Mesenchymal stem cell (in vitro differentiated cells and primary cell): Measurements from ENCODE around the gene LDLRAD3.

Experiments
- DNase-seq: peaks from one replicate; pipeline ENCODE4 v3.0.0-alpha.2; 2013
- H2AFZ ChIP-seq: one replicate; pipeline ENCODE4 v1.6.1; 2013; ENCODE audit warnings: low read depth, mild to moderate bottlenecking, control low read depth, inconsistent platforms, low read length, moderate library complexity
- H2AK5ac ChIP-seq: 2 replicates; pipeline ENCODE4 v1.6.1; 2013; ENCODE audit warnings: low read length, moderate library complexity, mild to moderate bottlenecking, inconsistent platforms; ENCODE audit not compliant: severe bottlenecking
- H2BK120ac ChIP-seq: one replicate; pipeline ENCODE4 v1.6.1; 2013; ENCODE audit warnings: low read depth, mild to moderate bottlenecking, inconsistent platforms, low read length, moderate library complexity
- H2BK12ac ChIP-seq, 2 experiments: one replicate each; pipeline ENCODE4 v1.6.1; 2013; ENCODE audit warnings: inconsistent platforms in 2 of 2, low read length in 2 of 2, mild to moderate bottlenecking in 2 of 2, moderate library complexity in 2 of 2, control low read depth in 1 of 2
- H2BK15ac ChIP-seq: one replicate; pipeline ENCODE4 v1.6.1; 2013; ENCODE audit warnings: mild to moderate bottlenecking, low read depth, inconsistent platforms; ENCODE audit not compliant: poor library complexity, severe bottlenecking
- H2BK5ac ChIP-seq: 2 replicates; pipeline ENCODE4 v1.6.1; 2013; ENCODE audit warnings: low read depth, mild to moderate bottlenecking, low read length, control low read depth, inconsistent platforms; ENCODE audit not compliant: poor library complexity, severe bottlenecking
- H3K14ac ChIP-seq, 2 experiments: one replicate each; pipeline ENCODE4 v1.6.1; 2013; ENCODE audit warnings: inconsistent platforms in 2 of 2, low read length in 2 of 2, control low read depth in 1 of 2, mild to moderate bottlenecking in 1 of 2, moderate library complexity in 1 of 2
- H3K18ac ChIP-seq, 2 experiments: one replicate each; pipeline ENCODE4 v1.6.1; 2013; ENCODE audit warnings: inconsistent platforms in 2 of 2, low read length in 2 of 2, control low read depth in 1 of 2, low read depth in 1 of 2, mild to moderate bottlenecking in 1 of 2
- H3K23ac ChIP-seq, 2 experiments: one replicate each; pipeline ENCODE4 v1.6.1; 2013; ENCODE audit warnings: inconsistent platforms in 2 of 2, low read length in 2 of 2, mild to moderate bottlenecking in 2 of 2, moderate library complexity in 2 of 2, control low read depth in 1 of 2
- H3K27ac ChIP-seq: 2 replicates; pipeline ENCODE4 v1.5.1; 2013; ENCODE audit warnings: mild to moderate bottlenecking, moderate library complexity, low read length, control low read depth, inconsistent platforms; ENCODE audit not compliant: poor library complexity, severe bottlenecking
- H3K27me3 ChIP-seq, 2 experiments: 2 replicates each; pipeline versions ENCODE4 v1.6.1 to v1.7.0; 2013; ENCODE audit warnings: low read length in 2 of 2, mild to moderate bottlenecking in 2 of 2, moderate library complexity in 2 of 2, control low read depth in 1 of 2, inconsistent platforms in 1 of 2; ENCODE audit not compliant: control insufficient read depth in 1 of 2, insufficient read depth in 1 of 2
- H3K36me3 ChIP-seq, 2 experiments: 2 replicates each; pipeline versions ENCODE4 v1.6.1 to v1.7.0; 2013; ENCODE audit warnings: low read length in 2 of 2, control low read depth in 1 of 2, inconsistent platforms in 1 of 2, low read depth in 1 of 2, mild to moderate bottlenecking in 1 of 2; ENCODE audit not compliant: insufficient read depth in 2 of 2, control insufficient read depth in 1 of 2
- H3K4ac ChIP-seq, 2 experiments: one replicate each; pipeline ENCODE4 v1.6.1; 2013; ENCODE audit warnings: inconsistent platforms in 2 of 2, low read length in 2 of 2, mild to moderate bottlenecking in 2 of 2, moderate library complexity in 2 of 2, control low read depth in 1 of 2, low read depth in 1 of 2
- H3K4me1 ChIP-seq: 2 replicates; pipeline ENCODE4 v1.6.1; 2013; ENCODE audit warnings: low read depth, low read length, control low read depth; ENCODE audit not compliant: control insufficient read depth, insufficient read depth
- H3K4me2 ChIP-seq: 2 replicates; pipeline ENCODE4 v1.6.1; 2013; ENCODE audit warnings: low read length, mild to moderate bottlenecking, inconsistent platforms; ENCODE audit not compliant: poor library complexity, severe bottlenecking
- H3K4me3 ChIP-seq, 2 experiments: 2 replicates each; pipeline versions ENCODE4 v1.5.1 to v1.7.0; 2013; ENCODE audit warnings: low read length in 2 of 2, mild to moderate bottlenecking in 2 of 2, control low read depth in 1 of 2, low read depth in 1 of 2; ENCODE audit not compliant: insufficient read depth in 1 of 2
- H3K79me1 ChIP-seq: replicated peaks from 2 replicates; pipeline ENCODE4 v1.6.1; 2013; ENCODE audit warnings: mild to moderate bottlenecking, control low read depth, low read length, inconsistent platforms; ENCODE audit not compliant: poor library complexity, severe bottlenecking
- H3K9ac ChIP-seq: 2 replicates; pipeline ENCODE4 v1.7.0; 2013; ENCODE audit warnings: mild to moderate bottlenecking, low read length, moderate library complexity
- H3K9me3 ChIP-seq: 2 replicates; pipeline ENCODE4 v1.7.0; 2013; ENCODE audit warnings: mild to moderate bottlenecking, low read length; ENCODE audit not compliant: control insufficient read depth
- H4K8ac ChIP-seq: one replicate; pipeline ENCODE4 v1.6.1; 2013; ENCODE audit warnings: inconsistent platforms, mild to moderate bottlenecking, low read length, moderate library complexity
- H4K91ac ChIP-seq: one replicate; pipeline ENCODE4 v1.6.1; 2013; ENCODE audit warnings: mild to moderate bottlenecking, low read length, inconsistent platforms
- WGBS: methylation state at CpG from one replicate; pipeline ENCODE4 v1.1.7; 2013; ENCODE audit warnings: mixed read lengths; 5-methylcytosine and 5-hydroxymethylcytosine counted together

Gene LDLRAD3

GRCh38 chr11:35951680-35952079 lies 7.8 kb downstream of the LDLRAD3 start:
- H4K8ac ChIP-seq, result no peak overlapping the region
- H3K23ac ChIP-seq, result no peak overlapping the region
- H2AK5ac ChIP-seq, result no peak overlapping the region
- H3K27ac ChIP-seq, result no peak overlapping the region
- no peaks in the 10 kb centered on the region for H3K36me3 ChIP-seq
- H2BK5ac ChIP-seq, result no peak overlapping the region
- no peak overlapping the region for H3K4ac ChIP-seq
- H3K4me1 ChIP-seq, result no peaks in the 10 kb centered on the region
- H3K14ac ChIP-seq, result no peak overlapping the region
- peaks cover 34% of the 10 kb centered on the region for H3K79me1 ChIP-seq
- H4K91ac ChIP-seq, result no peak overlapping the region
- no peak overlapping the region for H2BK120ac ChIP-seq
- H2AFZ ChIP-seq, result no peak overlapping the region
- no peak for DNase-seq
- H3K27me3 ChIP-seq, result no peaks in the 10 kb centered on the region
- H2BK12ac ChIP-seq, result no peak overlapping the region
- H3K9ac ChIP-seq, result no peak overlapping the region
- H2BK15ac ChIP-seq, result no peak overlapping the region
- no peak overlapping the region for H3K4me2 ChIP-seq
- H3K9me3 ChIP-seq, result no peaks in the 10 kb centered on the region
- 78% methylated on average over 2 of the region's 3 CpGs for WGBS
- no peak overlapping the region for H3K18ac ChIP-seq
- no peak overlapping the region for H3K4me3 ChIP-seq

DNA sequence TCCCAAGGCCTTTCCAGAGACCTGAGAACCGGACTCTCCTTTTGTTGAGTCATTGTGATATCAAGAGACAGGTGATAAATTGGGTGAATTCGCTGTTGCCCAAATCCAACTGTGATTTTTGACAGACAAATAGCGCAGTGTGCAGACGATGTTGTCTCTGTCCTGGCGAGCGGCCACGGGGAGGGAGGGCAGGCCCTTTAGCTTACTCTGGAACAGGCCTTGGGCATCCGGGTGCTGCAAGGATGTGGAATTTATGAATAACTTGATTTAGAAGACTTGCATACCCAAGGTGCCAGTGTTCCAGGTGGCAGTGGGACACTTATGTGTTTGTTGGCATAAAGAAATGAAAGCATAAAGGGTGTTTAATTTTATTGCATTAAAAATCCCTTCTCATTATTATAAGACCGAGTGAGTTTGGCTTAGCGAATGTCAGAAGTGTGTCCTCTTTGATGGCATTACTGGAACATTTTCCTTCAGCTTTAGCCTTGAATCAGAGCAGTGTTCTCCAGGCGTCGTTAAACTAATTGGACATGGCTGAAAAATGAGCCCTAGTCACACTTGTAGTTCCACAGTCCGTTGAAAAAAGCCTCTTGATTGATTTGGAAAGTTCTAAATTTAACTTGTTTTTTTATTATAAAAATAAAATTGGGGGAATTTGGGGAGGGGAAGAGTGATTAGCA lies 9.4 kb downstream of the LDLRAD3 start:
- Histone ChIP-seq H3K4me3 (no peak overlapping the region), H3K18ac (no peak overlapping the region), H2BK12ac (peak overlapping the region in 1 of 2 experiments; percentile 39), H3K4ac (no peak overlapping the region), H2AFZ (no peak overlapping the region), H3K36me3 (no peaks in the 10 kb centered on the region), H2AK5ac (peak overlapping the region; percentile 62), H3K4me2 (no peak overlapping the region), H2BK120ac (no peak overlapping the region), H4K91ac (no peak overlapping the region), H3K4me1 (no peaks in the 10 kb centered on the region), H2BK15ac (no peak overlapping the region), H3K23ac (no peak overlapping the region), H3K9me3 (no peaks in the 10 kb centered on the region), H3K9ac (no peak overlapping the region), H2BK5ac (no peak overlapping the region), H3K79me1 (peaks cover 36% of the 10 kb centered on the region), H3K14ac (no peak overlapping the region), H3K27me3 (no peaks in the 10 kb centered on the region), H3K27ac (no peak overlapping the region), H4K8ac (no peak overlapping the region)
- 86% methylated on average over 13 of the region's 13 CpGs for WGBS
- DNase-seq, result no peak

GRCh38 chr11:35954205-35954604 lies 10.3 kb downstream of the LDLRAD3 start:
- no peak overlapping the region for H3K4ac ChIP-seq
- no peak overlapping the region for H3K4me2 ChIP-seq
- H3K27me3 ChIP-seq, result no peaks in the 10 kb centered on the region
- DNase-seq, result no peak
- no peak overlapping the region for H2BK12ac ChIP-seq
- no peak overlapping the region for H2BK5ac ChIP-seq
- no peak overlapping the region for H3K18ac ChIP-seq
- H3K27ac ChIP-seq, result no peak overlapping the region
- no peak overlapping the region for H3K9ac ChIP-seq
- H2AFZ ChIP-seq, result no peak overlapping the region
- H4K8ac ChIP-seq, result no peak overlapping the region
- H2BK120ac ChIP-seq, result no peak overlapping the region
- no peaks in the 10 kb centered on the region for H3K4me1 ChIP-seq
- WGBS, result over 99% methylated on average over 3 of the region's 3 CpGs
- H3K9me3 ChIP-seq, result no peaks in the 10 kb centered on the region
- H3K4me3 ChIP-seq, result no peak overlapping the region
- no peaks in the 10 kb centered on the region for H3K36me3 ChIP-seq
- no peak overlapping the region for H3K23ac ChIP-seq
- H3K79me1 ChIP-seq, result peaks cover 34% of the 10 kb centered on the region
- no peak overlapping the region for H2AK5ac ChIP-seq
- H2BK15ac ChIP-seq, result no peak overlapping the region
- H3K14ac ChIP-seq, result no peak overlapping the region
- H4K91ac ChIP-seq, result no peak overlapping the region

GRCh38 chr11:35955636-35956035 lies 11.8 kb downstream of the LDLRAD3 start:
- Histone ChIP-seq H2BK120ac (no peak overlapping the region), H3K23ac (no peak overlapping the region)

More at GRCh38 chr11:35955636-35956035, 11.8 kb downstream of the LDLRAD3 start:
- no peak overlapping the region for H3K4me2 ChIP-seq
- no peak overlapping the region for H3K4me3 ChIP-seq
- no peak overlapping the region for H2AFZ ChIP-seq
- H2BK5ac ChIP-seq, result no peak overlapping the region
- no peaks in the 10 kb centered on the region for H3K27me3 ChIP-seq
- H3K18ac ChIP-seq, result no peak overlapping the region
- no peak overlapping the region for H4K8ac ChIP-seq
- no peak overlapping the region for H4K91ac ChIP-seq
- no peak overlapping the region for H3K9ac ChIP-seq
- H3K36me3 ChIP-seq, result no peaks in the 10 kb centered on the region
- no peaks in the 10 kb centered on the region for H3K4me1 ChIP-seq
- no peak overlapping the region for H3K27ac ChIP-seq
- H2BK15ac ChIP-seq, result no peak overlapping the region
- no peak for DNase-seq
- no peak overlapping the region for H3K4ac ChIP-seq
- H3K79me1 ChIP-seq, result peaks cover 29% of the 10 kb centered on the region
- H2AK5ac ChIP-seq, result no peak overlapping the region
- H3K9me3 ChIP-seq, result no peaks in the 10 kb centered on the region
- H3K14ac ChIP-seq, result no peak overlapping the region
- no peak overlapping the region for H2BK12ac ChIP-seq
